GM21529 (cell line): ENCODE measurements around the gene MFSD6.
"Not testable (repeated sequence)": the region's sequence is repeated elsewhere in the genome, so short reads cannot be mapped to it uniquely, and the experiment has no call there.

ENCODE experiments used
- ATAC-seq: cut with Tn5 transposase; IDR thresholded peaks from one replicate; pipeline ENCODE4 v1.9.1; 2021; ENCODE audit not compliant: unreplicated experiment

Gene MFSD6

GRCh38 chr2:190405070-190405469, 3.1 kb upstream of the MFSD6 start:
- no peak for ATAC-seq

DNA sequence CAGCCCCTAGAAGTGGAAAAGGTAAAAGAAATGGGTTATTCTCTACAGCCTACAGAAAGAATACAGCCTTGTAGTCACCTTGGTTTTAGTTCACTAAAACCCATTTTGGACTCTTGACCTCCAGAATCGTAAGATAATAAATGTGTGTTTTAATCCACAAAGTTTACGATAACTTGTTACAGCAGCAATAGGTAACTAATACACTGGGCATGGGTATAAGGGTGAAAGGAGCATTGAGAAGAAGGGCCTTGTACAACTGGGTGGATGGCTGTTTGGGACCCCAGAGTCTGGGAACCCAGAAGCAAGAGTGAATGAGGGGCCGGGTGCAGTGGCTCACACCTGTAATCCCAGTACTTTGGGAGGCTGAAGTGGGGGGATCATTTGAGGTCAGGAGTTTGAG, 2.2 kb upstream of the MFSD6 start:
- ATAC-seq: no peak

GRCh38 chr2:190406805-190407204, 1.4 kb upstream of the MFSD6 start:
- ATAC-seq: no peak

DNA sequence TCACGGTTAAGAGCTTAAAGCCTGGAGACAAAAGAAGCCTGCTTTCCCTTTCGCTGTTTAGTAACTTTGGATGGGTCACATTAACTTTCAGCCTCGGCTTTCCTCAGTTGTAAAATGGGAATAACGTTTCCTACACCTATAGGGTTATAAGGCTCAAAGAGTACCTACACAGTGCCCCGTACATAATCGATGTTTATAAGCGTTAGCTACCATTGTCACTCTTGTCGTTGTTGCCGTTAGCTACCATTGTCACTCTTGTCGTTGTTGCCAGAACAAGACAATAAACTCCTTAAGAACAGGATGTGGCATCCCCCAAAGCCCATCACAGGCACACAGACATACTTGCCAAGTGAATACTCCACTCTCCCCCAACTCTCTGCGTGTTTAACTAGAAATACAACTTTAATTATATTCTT, 901 bp upstream of the MFSD6 start:
- ATAC-seq: no peak

- ATAC-seq: peak; percentile 71
Measured at GRCh38 chr2:190408538-190409271, 550 bp downstream of the MFSD6 start.

GRCh38 chr2:190409616-190410015, 1.5 kb downstream of the MFSD6 start:
- ATAC-seq: no peak

DNA sequence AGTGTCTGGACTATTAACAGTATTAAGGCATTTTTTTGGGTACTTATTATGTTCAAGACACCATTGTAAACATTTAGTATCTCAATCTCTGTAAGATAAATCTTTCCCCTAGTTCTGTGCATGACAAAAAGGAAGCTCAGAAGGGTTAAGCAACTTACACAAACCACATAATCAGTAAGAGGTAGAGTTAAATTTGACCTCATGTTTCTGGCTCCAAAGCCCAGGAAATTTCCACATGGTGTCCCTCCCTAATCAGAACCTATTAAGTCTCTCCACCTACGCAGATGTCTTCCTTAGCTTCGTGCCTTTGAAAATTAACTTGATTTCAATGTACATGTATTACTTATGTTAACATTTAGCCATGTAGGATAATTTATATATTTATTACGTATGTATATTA, 2.0 kb downstream of the MFSD6 start:
- ATAC-seq: no peak

GRCh38 chr2:190412966-190413365, 4.8 kb downstream of the MFSD6 start:
- no peak for ATAC-seq

- ATAC-seq: no peak
Measured at GRCh38 chr2:190413421-190413820, 5.3 kb downstream of the MFSD6 start.

DNA sequence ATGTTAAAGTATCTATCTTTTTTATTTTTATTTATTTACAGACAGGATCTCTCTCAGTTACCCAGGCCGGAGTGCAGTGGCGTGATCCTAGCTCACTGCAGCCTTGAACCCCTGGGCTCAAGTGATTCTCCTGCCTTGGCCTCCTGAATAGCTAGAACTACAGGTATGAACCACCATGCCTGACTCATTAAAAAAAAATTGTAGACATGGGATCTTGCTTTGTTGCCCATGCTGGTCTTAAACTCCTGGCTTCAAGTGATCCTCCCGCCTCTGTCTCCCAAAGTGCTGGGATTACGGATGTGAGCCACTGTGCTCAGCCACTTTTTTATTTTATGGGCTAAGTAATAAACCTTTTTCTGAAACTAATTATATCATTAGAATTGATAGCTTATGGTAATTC, 7.1 kb downstream of the MFSD6 start:
- no peak for ATAC-seq

DNA sequence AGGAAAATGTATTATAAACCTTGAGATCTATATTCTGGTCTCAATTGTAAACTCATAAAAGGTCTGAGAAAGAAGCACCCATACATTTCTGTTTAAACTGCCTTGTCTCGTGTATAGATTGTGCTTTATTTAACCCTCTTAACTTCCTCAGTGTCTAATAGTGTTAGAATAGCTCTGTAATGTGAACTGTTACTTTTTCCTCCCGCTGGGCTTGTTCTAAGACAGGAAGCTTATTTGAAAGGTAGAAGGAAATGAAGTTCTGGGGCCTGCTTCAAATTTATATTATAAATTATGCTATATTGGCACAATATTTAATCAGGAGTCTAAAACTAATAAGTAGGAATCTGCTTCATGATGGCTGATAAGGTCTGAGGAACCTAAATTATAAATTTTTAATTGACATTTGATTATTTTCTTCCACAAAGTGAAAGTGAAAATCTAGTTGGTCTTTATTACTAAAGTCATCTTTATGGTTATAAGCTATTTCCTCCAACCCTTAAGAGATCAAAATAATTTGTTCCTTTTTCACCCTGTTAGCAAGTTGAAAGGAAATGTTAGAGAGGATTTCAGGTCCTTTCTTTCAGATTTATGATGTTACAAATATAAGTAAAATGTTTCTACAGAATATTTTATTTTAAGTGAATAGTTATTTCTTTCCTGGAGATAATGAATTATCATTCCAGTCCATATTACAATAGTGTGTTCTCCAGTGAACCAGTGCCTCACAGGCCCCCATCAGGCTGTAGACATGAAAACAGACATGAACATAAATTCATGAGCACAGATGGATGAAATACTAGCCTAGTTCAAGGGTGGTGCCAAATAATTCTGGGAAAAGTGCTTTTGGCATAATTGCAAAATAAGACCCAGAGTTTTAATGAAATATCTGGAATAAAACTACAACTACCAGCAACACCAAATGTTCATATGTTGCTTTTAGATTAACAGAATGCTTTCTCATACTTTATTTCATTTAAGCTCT, 7.9 kb downstream of the MFSD6 start:
- peak; percentile 58 for ATAC-seq

DNA sequence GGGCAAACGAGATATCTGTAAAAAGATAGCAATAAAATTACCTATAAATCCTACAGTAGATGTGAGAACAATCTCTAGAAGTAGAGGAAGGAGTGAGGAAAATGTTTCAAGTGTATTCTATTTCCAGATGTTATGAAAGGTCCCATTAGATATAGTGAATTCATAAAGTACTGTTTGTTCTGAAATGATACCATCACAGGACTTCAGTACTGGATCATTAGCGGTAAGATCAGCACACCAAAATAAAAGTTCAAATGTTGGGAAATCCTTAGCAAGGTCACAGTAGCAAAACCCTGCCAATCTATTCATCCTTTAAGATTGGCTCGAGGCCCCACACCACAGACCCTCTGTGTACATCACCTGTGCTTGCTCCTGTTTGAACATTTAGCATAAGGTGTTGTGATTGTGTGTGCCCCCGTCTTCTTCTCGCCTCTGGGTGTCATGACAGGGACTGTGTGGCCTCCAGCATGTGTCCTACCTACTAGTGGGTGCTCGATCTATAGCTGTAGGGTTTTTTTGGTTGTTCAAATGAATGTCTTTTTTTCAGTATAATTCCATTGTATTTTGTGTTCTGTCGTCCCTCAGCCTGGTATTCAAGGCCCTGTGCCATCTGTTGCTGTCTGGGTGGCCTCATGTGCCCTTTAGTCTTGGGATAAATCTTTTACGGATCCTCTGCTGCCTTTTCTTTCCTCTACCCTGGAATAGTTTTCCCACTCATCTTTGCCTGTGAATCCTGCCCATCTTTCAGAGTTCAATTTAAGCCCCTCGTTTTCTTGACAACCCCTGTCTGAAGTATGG, 9.1 kb downstream of the MFSD6 start:
- no peak for ATAC-seq

- no peak for ATAC-seq
Measured at GRCh38 chr2:190418727-190419126, 10.6 kb downstream of the MFSD6 start.

DNA sequence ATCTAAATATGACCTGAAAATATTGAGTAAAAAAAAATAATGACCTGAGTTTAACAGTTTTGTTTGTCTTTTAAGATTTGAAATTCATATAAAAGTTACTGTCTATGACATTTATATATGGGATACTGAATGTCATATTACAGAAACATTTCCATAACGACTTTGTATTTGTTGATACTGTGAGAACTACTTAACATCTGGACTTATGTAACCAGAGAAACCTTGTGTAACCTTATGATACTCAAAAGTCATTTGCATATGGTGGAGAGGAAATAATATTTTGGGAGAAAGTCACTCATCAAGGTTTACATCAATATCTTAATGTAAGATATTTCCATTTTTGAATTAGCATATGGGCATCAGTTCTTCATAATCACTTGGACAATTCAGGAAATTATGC, 12.6 kb downstream of the MFSD6 start:
- no peak for ATAC-seq

DNA sequence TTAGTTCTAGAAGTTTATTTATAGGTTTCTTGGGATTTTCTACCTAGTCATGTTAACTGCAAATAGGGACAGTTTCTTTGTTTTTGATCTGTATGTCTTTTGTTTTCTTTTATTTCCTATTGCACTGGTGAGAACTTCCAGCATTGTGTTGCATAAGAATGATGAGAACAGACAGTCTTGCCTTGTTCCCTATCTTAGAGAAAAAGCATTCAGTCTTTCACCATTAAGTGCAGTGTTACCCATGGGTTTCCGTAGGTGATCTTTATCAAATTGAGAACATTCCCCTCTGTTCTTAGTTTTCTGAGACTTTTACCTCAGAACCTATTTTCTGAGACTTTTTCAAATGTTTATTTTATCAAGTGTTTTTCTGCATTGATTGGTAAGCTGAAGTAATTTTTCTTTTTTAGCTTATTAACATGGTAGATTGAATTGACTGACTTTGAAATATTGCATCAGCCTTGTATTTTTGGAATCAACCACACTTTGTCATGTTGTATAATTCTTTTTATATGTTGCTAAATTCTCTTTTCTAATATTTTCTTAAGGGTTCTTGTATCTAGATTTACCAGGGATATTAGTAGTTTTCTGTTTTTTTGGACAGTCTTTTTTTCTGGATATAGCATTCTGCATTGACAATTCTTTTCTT, 17.2 kb downstream of the MFSD6 start:
- ATAC-seq: no peak

DNA sequence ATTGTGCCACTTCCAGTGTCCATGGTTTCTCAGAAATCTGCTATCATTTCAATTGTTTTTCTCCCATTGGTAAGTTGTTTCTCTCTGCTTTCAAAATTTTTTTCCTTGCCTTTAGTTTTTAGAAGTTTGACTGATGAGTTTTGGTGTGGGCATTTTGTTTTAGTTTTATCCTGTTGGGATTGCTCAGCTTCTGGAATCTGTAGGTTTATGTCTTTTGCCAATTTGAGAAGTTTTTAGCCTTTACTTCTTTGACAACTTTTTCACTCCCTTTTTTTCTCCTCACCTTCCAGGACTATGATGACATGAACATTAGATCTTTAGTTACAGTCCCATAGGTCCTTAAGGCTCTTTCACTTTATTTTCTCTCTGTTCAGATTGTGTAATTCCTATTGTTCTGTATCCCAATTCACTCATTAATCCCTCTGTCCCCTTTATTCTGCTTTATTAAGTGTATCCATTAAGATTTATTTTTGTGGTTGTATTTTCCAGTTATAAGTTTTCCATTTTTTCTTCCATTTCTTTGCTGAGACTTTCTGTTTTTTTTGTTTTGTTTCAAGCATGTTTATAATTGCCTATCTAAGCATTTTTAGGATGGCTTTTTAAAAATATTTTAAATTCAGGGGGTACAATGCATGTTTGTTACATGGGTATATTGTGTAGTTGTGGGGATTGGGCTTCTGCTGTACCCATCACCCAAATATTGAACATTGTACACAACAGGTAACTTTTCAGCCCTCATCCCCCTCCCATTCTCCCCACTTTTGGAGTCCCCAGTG, 17.9 kb downstream of the MFSD6 start:
- ATAC-seq: no peak

DNA sequence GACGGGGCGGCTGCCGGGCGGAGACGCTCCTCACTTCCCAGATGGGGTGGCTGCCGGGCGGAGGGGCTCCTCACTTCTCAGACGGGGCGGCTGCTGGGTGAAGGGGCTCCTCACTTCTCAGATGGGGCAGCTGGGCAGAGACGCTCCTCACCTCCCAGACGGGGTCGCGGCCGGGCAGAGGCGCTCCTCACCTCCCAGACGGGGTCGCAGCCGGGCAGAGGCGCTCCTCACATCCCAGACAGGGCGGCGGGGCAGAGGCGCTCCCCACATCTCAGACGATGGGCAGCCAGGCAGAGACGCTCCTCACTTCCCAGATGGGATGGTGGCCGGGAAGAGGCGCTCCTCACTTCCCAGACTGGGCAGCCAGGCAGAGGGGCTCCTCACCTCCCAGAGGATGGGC, 22.7 kb downstream of the MFSD6 start:
- not testable (repeated sequence) for ATAC-seq

DNA sequence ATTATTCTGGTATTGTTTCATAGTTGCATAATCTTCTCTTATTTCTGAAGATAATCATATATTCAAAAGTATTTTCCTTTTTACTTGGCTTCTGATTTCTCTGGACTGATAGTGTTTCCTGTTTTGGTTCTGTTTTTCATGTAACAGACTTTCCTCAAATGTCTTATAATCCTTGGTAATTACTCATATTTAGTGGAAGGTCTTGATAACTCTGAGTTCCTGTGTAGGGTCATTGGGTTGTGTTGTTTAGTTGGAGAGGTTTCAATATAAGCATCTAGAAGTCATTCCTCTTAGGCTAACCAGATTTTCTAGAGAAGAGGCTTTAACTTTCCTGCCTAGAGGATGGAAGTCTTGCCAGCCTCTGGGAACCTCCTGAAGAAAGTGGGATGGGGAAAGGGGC, 23.8 kb downstream of the MFSD6 start:
- ATAC-seq: no peak

DNA sequence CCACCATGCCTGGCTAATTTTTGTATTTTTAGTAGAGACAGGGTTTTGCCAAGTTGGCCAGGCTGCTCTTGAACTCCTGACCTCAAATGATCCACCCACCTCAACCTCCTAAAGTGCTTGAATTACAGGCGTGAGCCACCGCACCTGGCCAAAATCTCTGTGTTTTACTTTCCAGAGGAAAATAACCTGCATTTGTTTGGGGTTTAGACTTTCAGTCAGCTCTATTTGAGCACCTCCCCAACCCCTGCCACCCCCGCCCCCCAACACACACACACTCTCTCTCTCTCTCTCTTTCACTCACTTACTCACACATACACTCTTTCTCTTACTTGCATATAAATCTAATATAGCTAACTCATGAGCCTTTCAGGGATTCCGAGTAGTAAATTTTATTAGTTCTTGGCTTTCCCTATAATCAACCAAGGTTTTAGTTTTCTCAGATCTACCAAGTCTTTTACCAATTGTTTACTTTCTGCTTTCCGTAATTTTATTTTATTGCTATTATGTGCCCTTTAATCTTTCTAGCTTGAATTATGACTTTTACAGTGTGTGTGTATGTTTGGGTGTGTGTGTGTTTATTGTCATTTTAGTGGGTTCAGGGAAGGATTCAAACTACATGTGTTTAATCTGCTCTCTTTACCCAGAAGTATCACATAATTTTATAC, 24.5 kb downstream of the MFSD6 start:
- no peak for ATAC-seq
